GM12873 (cell line): ENCODE data around the gene BRSK1.

ENCODE experiments used
- CTCF ChIP-seq: IDR thresholded peaks from 2 replicates; pipeline ENCODE4 v1.5.1; 2012; ENCODE audit warnings: low read depth, mild to moderate bottlenecking, moderate library complexity, low read length, control low read depth; ENCODE audit not compliant: insufficient read depth; ENCODE audit errors: missing control alignments

Gene BRSK1

GRCh38 chr19:55262359-55262758, 21.4 kb upstream of the BRSK1 start:
- TF ChIP-seq CTCF, result no peak

DNA sequence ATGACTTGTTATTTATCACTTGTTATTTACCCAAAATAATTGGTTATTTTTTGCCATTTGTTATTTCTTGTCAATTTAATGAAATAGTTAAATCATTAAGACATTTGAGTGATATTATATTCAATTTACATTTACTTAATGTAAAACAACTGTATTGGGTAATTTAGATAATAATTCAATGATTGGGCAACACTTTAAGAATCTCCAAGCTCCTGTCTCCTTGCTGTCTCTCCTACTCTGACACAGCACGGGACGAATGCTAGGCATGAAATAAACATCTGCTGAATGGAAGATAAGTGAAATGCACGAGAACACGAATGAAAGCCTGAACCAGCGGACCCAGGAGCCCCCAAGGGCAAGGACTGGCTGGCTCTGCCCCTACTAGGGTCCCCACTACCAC, 19.3 kb upstream of the BRSK1 start:
- TF ChIP-seq CTCF, result no peak

DNA sequence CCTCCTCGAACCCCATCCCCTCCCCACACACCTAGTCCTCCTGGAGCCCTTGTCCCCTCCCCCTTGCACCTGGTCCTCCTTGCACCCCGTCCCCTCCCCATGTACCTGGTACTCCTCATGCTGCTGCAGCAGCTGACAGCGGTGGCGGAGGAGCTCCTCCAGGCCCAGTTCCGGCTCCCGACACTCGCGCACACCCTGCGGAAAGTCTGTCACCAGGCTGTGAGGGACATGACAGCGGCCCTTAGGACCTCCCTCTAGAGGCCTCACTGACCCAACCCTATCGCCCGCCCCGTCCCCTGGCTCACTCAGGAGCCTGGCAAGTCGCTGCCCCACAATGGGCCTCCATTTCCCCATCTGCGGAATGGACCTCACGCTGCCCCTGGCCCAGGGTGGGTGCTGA, 18.6 kb upstream of the BRSK1 start:
- TF ChIP-seq CTCF, result no peak

DNA sequence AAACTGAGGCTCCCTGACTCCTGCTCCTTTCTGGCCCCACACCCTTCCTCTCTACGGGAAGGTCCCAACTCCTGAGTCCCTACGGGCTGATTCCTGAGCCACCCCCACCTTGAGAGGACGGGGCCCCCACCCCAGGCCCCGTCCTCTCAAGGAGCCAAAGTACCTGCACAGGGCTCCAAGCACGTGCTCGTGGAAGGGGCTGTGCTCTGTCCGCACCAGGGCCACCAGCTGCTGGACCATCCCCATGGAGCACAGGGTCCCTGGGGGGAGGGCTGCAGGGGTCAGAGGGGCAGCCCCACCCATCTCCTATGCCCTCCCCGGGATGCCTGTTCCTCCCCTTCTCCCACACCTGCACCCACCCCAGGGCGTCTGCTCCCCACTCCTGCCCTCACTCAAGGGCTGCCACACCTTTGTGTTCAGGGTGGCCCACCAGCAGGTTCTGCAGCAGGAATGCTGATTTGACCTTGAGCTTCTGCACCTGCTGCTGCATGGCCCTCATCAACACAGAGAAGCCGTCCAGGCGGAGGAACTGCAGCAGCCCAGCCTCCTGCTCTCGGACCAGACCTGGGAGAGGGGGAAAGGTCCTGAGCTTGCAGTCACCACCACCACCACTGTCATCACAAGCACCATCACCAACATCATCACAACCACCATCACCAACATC, 17.9 kb upstream of the BRSK1 start:
- TF ChIP-seq CTCF, result no peak

DNA sequence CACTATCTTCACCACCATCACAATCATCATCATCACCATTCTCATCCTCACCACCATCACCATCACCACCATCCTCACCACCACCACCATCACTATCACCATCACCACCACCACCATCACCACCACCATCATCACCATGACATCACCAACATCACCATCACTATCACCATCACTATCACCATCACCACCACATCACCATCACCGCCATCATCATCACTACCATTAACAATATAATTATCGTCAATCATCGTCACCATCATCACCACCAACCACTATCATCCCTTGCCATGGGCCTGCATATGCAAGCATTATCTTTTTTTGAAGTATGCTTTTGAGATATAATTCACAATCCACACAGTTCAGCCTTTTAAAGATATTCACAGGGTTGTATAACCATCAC, 17.4 kb upstream of the BRSK1 start:
- TF ChIP-seq CTCF, result no peak

DNA sequence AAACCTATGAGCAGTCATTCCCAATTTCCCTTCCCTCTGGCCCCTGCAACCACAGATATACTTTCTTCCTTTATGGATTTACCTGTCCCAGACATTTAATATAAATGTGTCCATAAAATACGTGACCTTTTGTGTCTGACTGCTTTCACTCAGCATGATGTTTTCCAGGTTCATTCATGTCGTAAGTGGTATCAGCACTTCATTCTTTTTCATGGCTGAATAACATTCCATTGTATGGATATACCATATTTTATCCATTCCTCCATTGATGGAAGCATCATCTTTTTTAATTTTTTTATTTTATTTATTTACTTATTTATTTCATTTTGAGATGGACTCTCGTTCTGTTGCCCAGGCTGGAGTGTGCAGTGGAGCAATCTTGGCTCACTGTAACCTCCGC, 17.0 kb upstream of the BRSK1 start:
- no peak for TF ChIP-seq CTCF

DNA sequence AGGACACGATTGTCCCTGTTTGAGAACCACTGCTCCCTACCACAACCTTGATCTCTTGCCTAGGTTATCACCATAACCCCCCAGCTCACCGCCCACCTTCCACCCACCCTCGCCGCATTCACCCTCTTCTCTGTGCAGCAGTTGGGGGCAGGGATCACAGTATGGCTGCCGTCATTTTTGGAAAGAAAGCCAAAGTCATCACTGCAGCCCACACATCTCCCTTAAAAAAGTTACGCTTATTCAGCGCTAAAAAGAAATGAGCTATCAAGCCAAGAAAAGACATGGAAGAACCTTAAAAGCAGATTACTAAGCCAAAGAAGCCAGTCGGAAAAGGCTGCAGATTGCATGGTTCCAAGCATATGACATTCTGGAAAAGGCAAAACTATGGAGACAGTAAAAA, 14.5 kb upstream of the BRSK1 start:
- TF ChIP-seq CTCF, result no peak
